Activated T-helper 1 cell treated with Interleukin-2 at 50 U/mL for 16 hours (primary cell): ENCODE measurements around the gene AFF4.
A peak's percentile ranks its signal among the peaks of the same experiment; 100 is the strongest.

Experiments
- DNase-seq: peaks from one replicate; pipeline ENCODE4 v3.0.0-alpha.2; 2020; ENCODE audit warnings: low read depth

The AFF4 gene

GRCh38 chr5:132853790-132854189 lies 109.6 kb downstream of the AFF4 start:
- no peak for DNase-seq

- DNase-seq, result no peak
These were observed 110.1 kb downstream of the AFF4 start for GRCh38 chr5:132853323-132853722.

GRCh38 chr5:132850066-132850465 lies 113.4 kb downstream of the AFF4 start:
- no peak for DNase-seq

- no peak for DNase-seq
These were observed 114.1 kb downstream of the AFF4 start for GRCh38 chr5:132849347-132849746.

- DNase-seq, result no peak
These were observed 115.2 kb downstream of the AFF4 start for GRCh38 chr5:132848270-132848669.

GRCh38 chr5:132841305-132841704 lies 122.1 kb downstream of the AFF4 start:
- DNase-seq, result no peak

GRCh38 chr5:132840896-132841295 lies 122.5 kb downstream of the AFF4 start:
- no peak for DNase-seq

- no peak for DNase-seq
These were observed 123.1 kb downstream of the AFF4 start for GRCh38 chr5:132840313-132840712.

GRCh38 chr5:132839426-132840301 lies 123.8 kb downstream of the AFF4 start:
- DNase-seq, result no peak

- DNase-seq, result no peak
These were observed 124.7 kb downstream of the AFF4 start for GRCh38 chr5:132838516-132839282.

GRCh38 chr5:132837868-132838267 lies 125.6 kb downstream of the AFF4 start:
- no peak for DNase-seq

- no peak for DNase-seq
These were observed 126.6 kb downstream of the AFF4 start for GRCh38 chr5:132836852-132837251.

GRCh38 chr5:132834057-132834456 lies 129.4 kb downstream of the AFF4 start:
- DNase-seq, result no peak

GRCh38 chr5:132832612-132833011 lies 130.8 kb downstream of the AFF4 start:
- no peak for DNase-seq

GRCh38 chr5:132831095-132831860 lies 132.2 kb downstream of the AFF4 start:
- DNase-seq, result no peak

GRCh38 chr5:132830436-132831094 lies 132.9 kb downstream of the AFF4 start, which contains the start of gene SHROOM1:
Gene SHROOM1 (minus strand): TSS chr5:132830647. CDS start chr5:132826140, 4,507 bp downstream.
- DNase-seq, result no peak

- peak; percentile 43 for DNase-seq
These were observed 133.5 kb downstream of the AFF4 start for GRCh38 chr5:132829742-132830435.

GRCh38 chr5:132828846-132829494 lies 134.5 kb downstream of the AFF4 start:
- no peak for DNase-seq

- DNase-seq, result no peak
These were observed 135.3 kb downstream of the AFF4 start for GRCh38 chr5:132827943-132828673.
